ENCODE results near the gene SMAD5.

DNA sequence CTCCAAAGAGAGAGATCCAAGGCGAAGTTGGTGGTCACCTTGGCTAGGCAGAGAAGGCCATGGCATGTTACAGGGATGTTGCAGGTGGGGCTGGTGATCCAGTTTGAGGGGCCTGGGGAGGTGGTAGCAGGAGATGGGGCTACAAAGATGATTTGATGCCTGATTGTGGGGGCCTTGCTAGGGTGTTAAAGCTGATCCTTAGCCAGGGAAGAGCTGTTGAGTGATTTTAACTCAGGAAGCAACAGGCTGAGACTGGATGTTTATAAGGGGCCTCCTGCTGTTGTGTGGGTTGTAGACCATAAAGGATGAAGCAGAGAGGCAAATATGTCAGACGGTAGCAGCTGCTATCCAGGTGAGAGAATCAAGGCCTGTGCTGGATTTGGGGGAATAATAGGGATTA lies 19.0 kb upstream of the SMAD5 start:
- TF ChIP-seq, protein P1, sequence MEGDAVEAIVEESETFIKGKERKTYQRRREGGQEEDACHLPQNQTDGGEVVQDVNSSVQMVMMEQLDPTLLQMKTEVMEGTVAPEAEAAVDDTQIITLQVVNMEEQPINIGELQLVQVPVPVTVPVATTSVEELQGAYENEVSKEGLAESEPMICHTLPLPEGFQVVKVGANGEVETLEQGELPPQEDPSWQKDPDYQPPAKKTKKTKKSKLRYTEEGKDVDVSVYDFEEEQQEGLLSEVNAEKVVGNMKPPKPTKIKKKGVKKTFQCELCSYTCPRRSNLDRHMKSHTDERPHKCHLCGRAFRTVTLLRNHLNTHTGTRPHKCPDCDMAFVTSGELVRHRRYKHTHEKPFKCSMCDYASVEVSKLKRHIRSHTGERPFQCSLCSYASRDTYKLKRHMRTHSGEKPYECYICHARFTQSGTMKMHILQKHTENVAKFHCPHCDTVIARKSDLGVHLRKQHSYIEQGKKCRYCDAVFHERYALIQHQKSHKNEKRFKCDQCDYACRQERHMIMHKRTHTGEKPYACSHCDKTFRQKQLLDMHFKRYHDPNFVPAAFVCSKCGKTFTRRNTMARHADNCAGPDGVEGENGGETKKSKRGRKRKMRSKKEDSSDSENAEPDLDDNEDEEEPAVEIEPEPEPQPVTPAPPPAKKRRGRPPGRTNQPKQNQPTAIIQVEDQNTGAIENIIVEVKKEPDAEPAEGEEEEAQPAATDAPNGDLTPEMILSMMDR (IDR thresholded peaks at IDR 0.05) = no peak
- no peak for TF ChIP-seq POLR2A (IDR thresholded peaks at IDR 0.05)
